Measurements from ENCODE around the gene KRT14.
"Not testable (repeated sequence)": the region's sequence is repeated elsewhere in the genome, so short reads cannot be mapped to it uniquely, and the experiment has no call there.

KRT14 gene

GRCh38 chr17:41612376-41613160 lies 25.9 kb upstream of the KRT14 start, which contains the start of gene KRT16:
TSS of gene KRT16 (minus strand) at chr17:41612767. CDS start at chr17:41612688, 79 bp downstream.
- H3K4me3 ChIP-seq (ENCODE audit: low read depth, low read length); H3K9me3 ChIP-seq (ENCODE audit: control insufficient read depth, insufficient read depth, low read length); H3K4me1 ChIP-seq (ENCODE audit: control insufficient read depth, insufficient read depth, low read length); H3K27me3 ChIP-seq (ENCODE audit: control insufficient read depth, insufficient read depth, low read length); H3K9ac ChIP-seq (ENCODE audit: low read depth, low read length); H3K36me3 ChIP-seq (ENCODE audit: control insufficient read depth, insufficient read depth, low read length): not testable (repeated sequence)

- Histone ChIP-seq H3K27me3 (ENCODE audit: control insufficient read depth, insufficient read depth, low read length) (no peaks in the 10 kb centered on the region), H3K4me1 (ENCODE audit: control insufficient read depth, insufficient read depth, low read length) (no peaks in the 10 kb centered on the region), H3K36me3 (ENCODE audit: control insufficient read depth, insufficient read depth, low read length) (no peaks in the 10 kb centered on the region), H3K9me3 (ENCODE audit: control insufficient read depth, insufficient read depth, low read length) (no peaks in the 10 kb centered on the region), H3K4me3 (ENCODE audit: low read depth, low read length) (no peak overlapping the region), H3K9ac (ENCODE audit: low read depth, low read length) (no peak overlapping the region)
Measured at GRCh38 chr17:41610965-41611640, 24.4 kb upstream of the KRT14 start.

- not testable (repeated sequence) for H3K27me3 ChIP-seq (ENCODE audit: control insufficient read depth, insufficient read depth, low read length); H3K9ac ChIP-seq (ENCODE audit: low read depth, low read length); H3K4me1 ChIP-seq (ENCODE audit: control insufficient read depth, insufficient read depth, low read length); H3K4me3 ChIP-seq (ENCODE audit: low read depth, low read length); H3K36me3 ChIP-seq (ENCODE audit: control insufficient read depth, insufficient read depth, low read length); H3K9me3 ChIP-seq (ENCODE audit: control insufficient read depth, insufficient read depth, low read length)
Measured at GRCh38 chr17:41610061-41610517, 23.4 kb upstream of the KRT14 start.

GRCh38 chr17:41606930-41607329 lies 20.2 kb upstream of the KRT14 start:
- not testable (repeated sequence) for H3K36me3 ChIP-seq (ENCODE audit: control insufficient read depth, insufficient read depth, low read length); H3K4me1 ChIP-seq (ENCODE audit: control insufficient read depth, insufficient read depth, low read length); H3K9me3 ChIP-seq (ENCODE audit: control insufficient read depth, insufficient read depth, low read length); H3K9ac ChIP-seq (ENCODE audit: low read depth, low read length); H3K27me3 ChIP-seq (ENCODE audit: control insufficient read depth, insufficient read depth, low read length); H3K4me3 ChIP-seq (ENCODE audit: low read depth, low read length)

GRCh38 chr17:41602524-41602923 lies 15.8 kb upstream of the KRT14 start:
- no peaks in the 10 kb centered on the region for H3K9me3 ChIP-seq (ENCODE audit: control insufficient read depth, insufficient read depth, low read length)
- H3K27me3 ChIP-seq (ENCODE audit: control insufficient read depth, insufficient read depth, low read length): no peaks in the 10 kb centered on the region
- no peak overlapping the region for H3K4me3 ChIP-seq (ENCODE audit: low read depth, low read length)
- H3K36me3 ChIP-seq (ENCODE audit: control insufficient read depth, insufficient read depth, low read length): no peaks in the 10 kb centered on the region
- H3K4me1 ChIP-seq (ENCODE audit: control insufficient read depth, insufficient read depth, low read length): no peaks in the 10 kb centered on the region
- H3K9ac ChIP-seq (ENCODE audit: low read depth, low read length): no peak overlapping the region

GRCh38 chr17:41600318-41600717 lies 13.6 kb upstream of the KRT14 start:
- no peaks in the 10 kb centered on the region for H3K4me1 ChIP-seq (ENCODE audit: control insufficient read depth, insufficient read depth, low read length)
- H3K36me3 ChIP-seq (ENCODE audit: control insufficient read depth, insufficient read depth, low read length): no peaks in the 10 kb centered on the region
- no peak overlapping the region for H3K9ac ChIP-seq (ENCODE audit: low read depth, low read length)
- no peaks in the 10 kb centered on the region for H3K9me3 ChIP-seq (ENCODE audit: control insufficient read depth, insufficient read depth, low read length)
- no peak overlapping the region for H3K4me3 ChIP-seq (ENCODE audit: low read depth, low read length)
- no peaks in the 10 kb centered on the region for H3K27me3 ChIP-seq (ENCODE audit: control insufficient read depth, insufficient read depth, low read length)

- H3K4me1 ChIP-seq (ENCODE audit: control insufficient read depth, insufficient read depth, low read length): no peaks in the 10 kb centered on the region
- no peaks in the 10 kb centered on the region for H3K27me3 ChIP-seq (ENCODE audit: control insufficient read depth, insufficient read depth, low read length)
- no peaks in the 10 kb centered on the region for H3K9me3 ChIP-seq (ENCODE audit: control insufficient read depth, insufficient read depth, low read length)
- no peak overlapping the region for H3K9ac ChIP-seq (ENCODE audit: low read depth, low read length)
- no peak overlapping the region for H3K4me3 ChIP-seq (ENCODE audit: low read depth, low read length)
- no peaks in the 10 kb centered on the region for H3K36me3 ChIP-seq (ENCODE audit: control insufficient read depth, insufficient read depth, low read length)
Measured at GRCh38 chr17:41599680-41600079, 13.0 kb upstream of the KRT14 start.

- H3K9ac ChIP-seq (ENCODE audit: low read depth, low read length): no peak overlapping the region
- H3K27me3 ChIP-seq (ENCODE audit: control insufficient read depth, insufficient read depth, low read length): no peaks in the 10 kb centered on the region
- no peaks in the 10 kb centered on the region for H3K4me1 ChIP-seq (ENCODE audit: control insufficient read depth, insufficient read depth, low read length)
- no peak overlapping the region for H3K4me3 ChIP-seq (ENCODE audit: low read depth, low read length)
- no peaks in the 10 kb centered on the region for H3K9me3 ChIP-seq (ENCODE audit: control insufficient read depth, insufficient read depth, low read length)
- no peaks in the 10 kb centered on the region for H3K36me3 ChIP-seq (ENCODE audit: control insufficient read depth, insufficient read depth, low read length)
Measured at GRCh38 chr17:41595585-41595984, 8.9 kb upstream of the KRT14 start.

GRCh38 chr17:41594363-41594915 lies 7.7 kb upstream of the KRT14 start:
- no peaks in the 10 kb centered on the region for H3K4me1 ChIP-seq (ENCODE audit: control insufficient read depth, insufficient read depth, low read length)
- no peak overlapping the region for H3K4me3 ChIP-seq (ENCODE audit: low read depth, low read length)
- no peaks in the 10 kb centered on the region for H3K27me3 ChIP-seq (ENCODE audit: control insufficient read depth, insufficient read depth, low read length)
- no peaks in the 10 kb centered on the region for H3K36me3 ChIP-seq (ENCODE audit: control insufficient read depth, insufficient read depth, low read length)
- no peak overlapping the region for H3K9ac ChIP-seq (ENCODE audit: low read depth, low read length)
- no peaks in the 10 kb centered on the region for H3K9me3 ChIP-seq (ENCODE audit: control insufficient read depth, insufficient read depth, low read length)

- H3K4me3 ChIP-seq (ENCODE audit: low read depth, low read length): no peak overlapping the region
- H3K27me3 ChIP-seq (ENCODE audit: control insufficient read depth, insufficient read depth, low read length): no peaks in the 10 kb centered on the region
- no peak overlapping the region for H3K9ac ChIP-seq (ENCODE audit: low read depth, low read length)
- H3K4me1 ChIP-seq (ENCODE audit: control insufficient read depth, insufficient read depth, low read length): no peaks in the 10 kb centered on the region
- H3K9me3 ChIP-seq (ENCODE audit: control insufficient read depth, insufficient read depth, low read length): no peaks in the 10 kb centered on the region
- no peaks in the 10 kb centered on the region for H3K36me3 ChIP-seq (ENCODE audit: control insufficient read depth, insufficient read depth, low read length)
Measured at GRCh38 chr17:41593306-41593981, 6.7 kb upstream of the KRT14 start.

- H3K27me3 ChIP-seq (ENCODE audit: control insufficient read depth, insufficient read depth, low read length): no peaks in the 10 kb centered on the region
- H3K4me3 ChIP-seq (ENCODE audit: low read depth, low read length): no peak overlapping the region
- H3K4me1 ChIP-seq (ENCODE audit: control insufficient read depth, insufficient read depth, low read length): no peaks in the 10 kb centered on the region
- no peaks in the 10 kb centered on the region for H3K9me3 ChIP-seq (ENCODE audit: control insufficient read depth, insufficient read depth, low read length)
- H3K9ac ChIP-seq (ENCODE audit: low read depth, low read length): no peak overlapping the region
- no peaks in the 10 kb centered on the region for H3K36me3 ChIP-seq (ENCODE audit: control insufficient read depth, insufficient read depth, low read length)
Measured at GRCh38 chr17:41592601-41593305, 6.1 kb upstream of the KRT14 start.
